ENCODE results near the gene DNAJB13. TPM values are rescaled to one million over a fixed set of nuclear protein-coding genes. Genes with fewer than 3 reads are reported as not detected.

Gene DNAJB13
- total and polyA plus RNA-seq, 10 of the 15 experiments (the other 5 are each of a cell fraction or from before 2014, with no cell fraction given) = 0.07 to 0.76 (median 0.15) TPM; not detected in 7

- Histone ChIP-seq H2AFZ (ENCODE audit: control insufficient read depth, low read depth, low read length) (no peak overlapping the region), H3K9me3 (replicated peaks; ENCODE audit: control insufficient read depth, insufficient read depth, low read length) (no peaks in the 10 kb centered on the region), H4K20me1 (ENCODE audit: control insufficient read depth, insufficient read depth) (no peaks in the 10 kb centered on the region), H3K4me1 (ENCODE audit: control insufficient read depth, insufficient read depth, low read length) (peaks cover 3% of the 10 kb centered on the region; the same call in 1 of the 2 replicates), H3K4me2 (ENCODE audit: control insufficient read depth, insufficient read depth) (no peak overlapping the region), H3K4me3 (no peak overlapping the region), H3K27me3 (replicated peaks in 1 of 2; ENCODE audit: control insufficient read depth in 2 of 2, insufficient read depth in 2 of 2, low read length in 1 of 2) (no peaks in the 10 kb centered on the region), H3K9ac (ENCODE audit: control insufficient read depth, insufficient read depth, low read length) (no peak overlapping the region), H3K36me3 (ENCODE audit: control insufficient read depth in 2 of 2, insufficient read depth in 2 of 2, low read length in 1 of 2) (no peaks in the 10 kb centered on the region), H3K79me2 (ENCODE audit: control insufficient read depth, insufficient read depth, low read length) (no peaks in the 10 kb centered on the region), H3K27ac (ENCODE audit: control insufficient read depth, insufficient read depth) (no peak overlapping the region)
- ATAC-seq (no peak), DNase-seq (ENCODE audit: low read depth, low spot score) (no peak), FAIRE-seq (no peak)
- ChIA-PET RAD21 (ENCODE audit: unreplicated experiment) (no interaction called here), SMC1A (ENCODE audit: uncharacterized antibody, unreplicated experiment) (no interaction called here), CTCF (no interaction called here), POLR2A (interaction anchor here (0.9 kb wide), 1 partner anchor 28 kb away, joined by 3 read pairs; no protein-coding TSS in a partner anchor)
- 61% methylated on average over 7 of the region's 7 CpGs for WGBS (ENCODE audit: insufficient coverage, insufficient replicate concordance, low lambda C conversion rate, missing lambda C conversion rate)
- intact Hi-C loops (cut with micrococcal nuclease; ENCODE audit: unreplicated experiment) = no loop called here
- TF ChIP-seq REST (IDR thresholded peaks at IDR 0.05; ENCODE audit: low read depth, low read length) = no peak
- no peak for TF ChIP-seq TAF1 (IDR thresholded peaks at IDR 0.05; ENCODE audit: borderline replicate concordance, low read depth, low read length)
- no peak for TF ChIP-seq BMI1 (IDR thresholded peaks at IDR 0.05; ENCODE audit: borderline replicate concordance)
- TF ChIP-seq POU2F2 (IDR thresholded peaks at IDR 0.05; ENCODE audit: borderline replicate concordance, low read depth, low read length) = no peak
- no peak for TF ChIP-seq CTCF (IDR thresholded peaks at IDR 0.05 in 2 of 3, conservative IDR thresholded peaks at IDR 0.05 in 1 of 3; ENCODE audit: control insufficient read depth in 2 of 3, extremely low read depth in 1 of 3, insufficient read depth in 1 of 3, low read depth in 3 of 3, low read length in 3 of 3)
- TF ChIP-seq ZNF24 (IDR thresholded peaks at IDR 0.05) = no peak
- no peak for TF ChIP-seq SREBF2 (IDR thresholded peaks at IDR 0.05; ENCODE audit: low read length)
- TF ChIP-seq ZZZ3 (IDR thresholded peaks at IDR 0.05; ENCODE audit: control insufficient read depth, insufficient read length, low read depth) = no peak
- no peak for TF ChIP-seq SREBF1 (IDR thresholded peaks at IDR 0.05; ENCODE audit: low read length)
- no peak for TF ChIP-seq CREM (IDR thresholded peaks at IDR 0.05; ENCODE audit: low read depth)
- no peak for TF ChIP-seq GATAD2B (conservative IDR thresholded peaks at IDR 0.05; ENCODE audit: low read depth)
- no peak for TF ChIP-seq NFYA (IDR thresholded peaks at IDR 0.05; ENCODE audit: borderline replicate concordance, low read depth, low read length)
- TF ChIP-seq SMARCA5 (IDR thresholded peaks at IDR 0.05) = no peak
- TF ChIP-seq RB1 (IDR thresholded peaks at IDR 0.05; ENCODE audit: borderline replicate concordance) = no peak
- no peak for TF ChIP-seq HDAC6 (IDR thresholded peaks at IDR 0.05; ENCODE audit: unreplicated experiment)
- BruUV-seq (replicated peaks) = no TSS peak
- in situ Hi-C loops (cut with MboI) = no loop called here
Observed at GRCh38 chr11:73951797-73952196, 971 bp downstream of the DNAJB13 start.

All from GM12878 (cell line).